Measurements from ENCODE around the gene TAS1R3.

DNA sequence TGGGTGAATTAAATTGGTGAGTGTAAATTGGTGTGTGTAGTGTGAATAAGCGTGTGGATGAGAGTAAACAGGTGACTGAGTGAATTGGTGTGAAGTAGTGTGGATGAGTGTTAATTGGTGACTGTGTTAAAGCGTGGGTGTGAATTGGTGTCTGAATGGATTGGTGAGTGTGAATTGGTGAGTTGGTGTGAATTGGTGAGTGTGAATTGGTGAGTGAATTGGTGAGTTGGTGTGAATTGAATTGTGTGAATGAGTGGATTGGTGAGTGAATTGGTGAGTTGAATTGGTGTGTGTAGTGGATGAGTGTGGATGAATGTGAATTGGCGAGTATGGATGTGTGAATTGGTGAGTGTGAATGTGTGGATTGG is 35.6 kb downstream of the TAS1R3 start:
- TF ChIP-seq, protein P1, sequence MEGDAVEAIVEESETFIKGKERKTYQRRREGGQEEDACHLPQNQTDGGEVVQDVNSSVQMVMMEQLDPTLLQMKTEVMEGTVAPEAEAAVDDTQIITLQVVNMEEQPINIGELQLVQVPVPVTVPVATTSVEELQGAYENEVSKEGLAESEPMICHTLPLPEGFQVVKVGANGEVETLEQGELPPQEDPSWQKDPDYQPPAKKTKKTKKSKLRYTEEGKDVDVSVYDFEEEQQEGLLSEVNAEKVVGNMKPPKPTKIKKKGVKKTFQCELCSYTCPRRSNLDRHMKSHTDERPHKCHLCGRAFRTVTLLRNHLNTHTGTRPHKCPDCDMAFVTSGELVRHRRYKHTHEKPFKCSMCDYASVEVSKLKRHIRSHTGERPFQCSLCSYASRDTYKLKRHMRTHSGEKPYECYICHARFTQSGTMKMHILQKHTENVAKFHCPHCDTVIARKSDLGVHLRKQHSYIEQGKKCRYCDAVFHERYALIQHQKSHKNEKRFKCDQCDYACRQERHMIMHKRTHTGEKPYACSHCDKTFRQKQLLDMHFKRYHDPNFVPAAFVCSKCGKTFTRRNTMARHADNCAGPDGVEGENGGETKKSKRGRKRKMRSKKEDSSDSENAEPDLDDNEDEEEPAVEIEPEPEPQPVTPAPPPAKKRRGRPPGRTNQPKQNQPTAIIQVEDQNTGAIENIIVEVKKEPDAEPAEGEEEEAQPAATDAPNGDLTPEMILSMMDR (IDR thresholded peaks at IDR 0.05; ENCODE audit: low read length): no peak
- TF ChIP-seq EZH2phosphoT487 (IDR thresholded peaks at IDR 0.05; ENCODE audit: low read length): no peak

All from MM.1S (cell line).